Cardiac fibroblast (primary cell): ENCODE data around the gene TPPP2.
A peak's percentile ranks its signal among the peaks of the same experiment; 100 is the strongest.

ENCODE experiments used
- DNase-seq, 2 donors: peaks; one replicate each; pipeline versions ENCODE4 v3.0.0 to v3.0.0-alpha.2; 2010; ENCODE audit warnings: low read depth in 2 of 2
- H3K4me3 ChIP-seq, 2 donors: replicated peaks in 1 of 2; 1 replicate in 1 of 2; 2 replicates in 1 of 2; pipeline ENCODE4 v1.5.1; 2011; ENCODE audit warnings: low read depth in 2 of 2, low read length in 2 of 2, mild to moderate bottlenecking in 2 of 2, moderate library complexity in 1 of 2
- CTCF ChIP-seq: IDR thresholded peaks from one replicate; pipeline ENCODE4 v1.5.1; 2011; ENCODE audit warnings: low read depth, mild to moderate bottlenecking, low read length, inconsistent platforms

TPPP2 gene

GRCh38 chr14:21022686-21023085 is 7.3 kb upstream of the TPPP2 start:
- no peak for DNase-seq
- H3K4me3 ChIP-seq = no peak overlapping the region
- TF ChIP-seq CTCF = no peak

- TF ChIP-seq CTCF = no peak
- no peak overlapping the region for H3K4me3 ChIP-seq
- no peak for DNase-seq
Observed at GRCh38 chr14:21023174-21023573, 6.8 kb upstream of the TPPP2 start.

- peak overlapping the region in 1 of 2 donors; percentile 69 for H3K4me3 ChIP-seq
- TF ChIP-seq CTCF = no peak
- DNase-seq = no peak
Observed at GRCh38 chr14:21023817-21024584, 6.0 kb upstream of the TPPP2 start.

GRCh38 chr14:21024585-21025370 is 5.2 kb upstream of the TPPP2 start, which contains the start of gene NDRG2:
TSS of gene NDRG2 (minus strand) at chr14:21025061. CDS start at chr14:21023315, 1,746 bp downstream.
- peak in 1 of 2 donors; percentile 63 for DNase-seq
- no peak for TF ChIP-seq CTCF
- peak within 1 kb of the TSS; percentile 30 to 69 for H3K4me3 ChIP-seq

GRCh38 chr14:21025371-21026273 is 4.4 kb upstream of the TPPP2 start:
- peak overlapping the region; percentile 21 to 69 for H3K4me3 ChIP-seq
- TF ChIP-seq CTCF = no peak
- peak in 1 of 2 donors; percentile 36 for DNase-seq

GRCh38 chr14:21026274-21026987 is 3.6 kb upstream of the TPPP2 start:
- no peak overlapping the region for H3K4me3 ChIP-seq
- no peak for DNase-seq
- TF ChIP-seq CTCF = no peak
